Iris pigment epithelial cell (primary cell): ENCODE results near the gene EVA1A.

ENCODE experiments used
- DNase-seq: peaks from one replicate; pipeline ENCODE4 v3.0.0-alpha.2; 2011; ENCODE audit warnings: low read depth

Gene EVA1A

GRCh38 chr2:75541430-75541829, 19.3 kb downstream of the EVA1A start:
- DNase-seq = no peak

GRCh38 chr2:75540994-75541393, 19.7 kb downstream of the EVA1A start:
- no peak for DNase-seq

- no peak for DNase-seq
These were observed 20.6 kb downstream of the EVA1A start for GRCh38 chr2:75539955-75540716.

- DNase-seq = peak; percentile 20
These were observed 21.9 kb downstream of the EVA1A start for GRCh38 chr2:75538521-75539490.

- no peak for DNase-seq
These were observed 23.1 kb downstream of the EVA1A start for GRCh38 chr2:75537658-75538057.

GRCh38 chr2:75533135-75533534, 27.6 kb downstream of the EVA1A start:
- no peak for DNase-seq

- no peak for DNase-seq
These were observed 28.3 kb downstream of the EVA1A start for GRCh38 chr2:75532488-75532887.

GRCh38 chr2:75528221-75528977, 32.3 kb downstream of the EVA1A start:
- DNase-seq = no peak

- DNase-seq = peak; percentile 44
These were observed 33.1 kb downstream of the EVA1A start for GRCh38 chr2:75527676-75528075.

- no peak for DNase-seq
These were observed 33.9 kb downstream of the EVA1A start for GRCh38 chr2:75526842-75527241.

GRCh38 chr2:75525434-75526310, 35.1 kb downstream of the EVA1A start:
- peak; percentile 55 for DNase-seq

- DNase-seq = no peak
These were observed 36.3 kb downstream of the EVA1A start for GRCh38 chr2:75524276-75524911.

- peak; percentile 92 for DNase-seq
These were observed 37.1 kb downstream of the EVA1A start for GRCh38 chr2:75523313-75524275.

GRCh38 chr2:75522543-75523312, 38.0 kb downstream of the EVA1A start:
- DNase-seq = no peak

GRCh38 chr2:75521225-75521872, 39.4 kb downstream of the EVA1A start:
- DNase-seq = no peak

- DNase-seq = no peak
These were observed 40.9 kb downstream of the EVA1A start for GRCh38 chr2:75519843-75520242.

- no peak for DNase-seq
These were observed 41.9 kb downstream of the EVA1A start for GRCh38 chr2:75518638-75519465.
